ENCODE results near the gene TBX1. TPM values are rescaled to one million over a fixed set of nuclear protein-coding genes. Genes with fewer than 3 reads are reported as not detected.

TBX1 gene
- total RNA-seq, 2 experiments from 2014 or later = not detected

GRCh38 chr22:19748991-19749664 lies 11.4 kb upstream of the TBX1 start:
- no peak for DNase-seq
- Mint-ChIP-seq H3K36me3 (ENCODE audit: low read depth) (no peaks in the 10 kb centered on the region), H3K9me3 (ENCODE audit: low read depth) (no peaks in the 10 kb centered on the region), H3K27ac (no peak overlapping the region), H3K27me3 (peaks cover 4% of the 10 kb centered on the region), H3K4me3 (no peak overlapping the region), H3K4me1 (no peaks in the 10 kb centered on the region)
- ChIA-PET CTCF (interaction anchor here (1.0 kb wide), 1 partner anchor 25 kb away, joined by 4 read pairs; no protein-coding TSS in a partner anchor), POLR2A (no interaction called here)
- intact Hi-C loops (cut with DNase I, micrococcal nuclease) = no loop called here
- ATAC-seq = no peak

GRCh38 chr22:19749876-19750275 lies 10.7 kb upstream of the TBX1 start:
- intact Hi-C loops (cut with DNase I, micrococcal nuclease) = no loop called here
- CTCF ChIA-PET = no interaction called here
- H3K4me1 Mint-ChIP-seq = no peaks in the 10 kb centered on the region
- DNase-seq (no peak), ATAC-seq (no peak)
- no peak overlapping the region for H3K4me3 Mint-ChIP-seq
- no peak overlapping the region for H3K27ac Mint-ChIP-seq
- POLR2A ChIA-PET = no interaction called here
- no peaks in the 10 kb centered on the region for H3K36me3 Mint-ChIP-seq (ENCODE audit: low read depth)
- no peaks in the 10 kb centered on the region for H3K9me3 Mint-ChIP-seq (ENCODE audit: low read depth)
- peaks cover 11% of the 10 kb centered on the region for H3K27me3 Mint-ChIP-seq

- H3K27ac Mint-ChIP-seq = no peak overlapping the region
- H3K36me3 Mint-ChIP-seq (ENCODE audit: low read depth) = no peaks in the 10 kb centered on the region
- ChIA-PET CTCF (interaction anchor here (1.0 kb wide), 1 partner anchor 82 kb away, joined by 3 read pairs; no protein-coding TSS in a partner anchor), POLR2A (no interaction called here)
- peaks cover 2% of the 10 kb centered on the region for H3K4me1 Mint-ChIP-seq
- ATAC-seq (no peak), DNase-seq (no peak)
- peaks cover 16% of the 10 kb centered on the region for H3K27me3 Mint-ChIP-seq
- no peaks in the 10 kb centered on the region for H3K9me3 Mint-ChIP-seq (ENCODE audit: low read depth)
- intact Hi-C loops (cut with DNase I, micrococcal nuclease) = no loop called here
- H3K4me3 Mint-ChIP-seq = no peak overlapping the region
These were observed 9.8 kb upstream of the TBX1 start for GRCh38 chr22:19750507-19751490.

- CTCF ChIA-PET = interaction anchor here (1.0 kb wide), 1 partner anchor 83 kb away, joined by 3 read pairs; no protein-coding TSS in a partner anchor
These were observed 8.9 kb upstream of the TBX1 start for GRCh38 chr22:19751497-19752245.

GRCh38 chr22:19753090-19753842 lies 7.3 kb upstream of the TBX1 start:
- ATAC-seq = no peak
- H3K36me3 Mint-ChIP-seq (ENCODE audit: low read depth) = no peaks in the 10 kb centered on the region
- peaks cover 15% of the 10 kb centered on the region for H3K4me1 Mint-ChIP-seq
- no peak overlapping the region for H3K4me3 Mint-ChIP-seq
- POLR2A ChIA-PET = interaction anchor here (0.7 kb wide), 1 partner anchor 17 kb away, joined by 3 read pairs; no protein-coding TSS in a partner anchor
- CTCF ChIA-PET = interaction anchor here (0.6 kb wide), 2 partner anchors 10 to 164 kb away, joined by 3 to 4 read pairs; no protein-coding TSS in a partner anchor
- no peak overlapping the region for H3K27ac Mint-ChIP-seq
- no peak for DNase-seq
- H3K9me3 Mint-ChIP-seq (ENCODE audit: low read depth) = no peaks in the 10 kb centered on the region
- peaks cover 33% of the 10 kb centered on the region for H3K27me3 Mint-ChIP-seq
- intact Hi-C loops (cut with DNase I, micrococcal nuclease) = no loop called here

More at GRCh38 chr22:19751497-19752245, 8.9 kb upstream of the TBX1 start:
- DNase-seq = no peak
- no peaks in the 10 kb centered on the region for H3K9me3 Mint-ChIP-seq (ENCODE audit: low read depth)
- no peak for ATAC-seq
- no peak overlapping the region for H3K4me3 Mint-ChIP-seq
- no peak overlapping the region for H3K27ac Mint-ChIP-seq
- intact Hi-C loops (cut with DNase I, micrococcal nuclease) = no loop called here
- H3K4me1 Mint-ChIP-seq = peaks cover 9% of the 10 kb centered on the region
- H3K27me3 Mint-ChIP-seq = peaks cover 22% of the 10 kb centered on the region
- POLR2A ChIA-PET = no interaction called here
- H3K36me3 Mint-ChIP-seq (ENCODE audit: low read depth) = no peaks in the 10 kb centered on the region

- H3K36me3 Mint-ChIP-seq (ENCODE audit: low read depth) = no peaks in the 10 kb centered on the region
- no peak for DNase-seq
- peaks cover 35% of the 10 kb centered on the region for H3K27me3 Mint-ChIP-seq
- no peak overlapping the region for H3K27ac Mint-ChIP-seq
- CTCF ChIA-PET = interaction anchor here (0.6 kb wide), 2 partner anchors 9 to 163 kb away, joined by 3 to 4 read pairs; no protein-coding TSS in a partner anchor
- no peak for ATAC-seq
- H3K9me3 Mint-ChIP-seq (ENCODE audit: low read depth) = no peaks in the 10 kb centered on the region
- H3K4me3 Mint-ChIP-seq = no peak overlapping the region
- intact Hi-C loops (cut with DNase I, micrococcal nuclease) = no loop called here
- POLR2A ChIA-PET = no interaction called here
- H3K4me1 Mint-ChIP-seq = peaks cover 15% of the 10 kb centered on the region
These were observed 6.4 kb upstream of the TBX1 start for GRCh38 chr22:19753996-19754700.

GRCh38 chr22:19754701-19755144 lies 5.9 kb upstream of the TBX1 start:
- Mint-ChIP-seq H3K27me3 (peaks cover 39% of the 10 kb centered on the region), H3K27ac (no peak overlapping the region), H3K4me3 (no peak overlapping the region), H3K4me1 (peaks cover 19% of the 10 kb centered on the region), H3K36me3 (ENCODE audit: low read depth) (no peaks in the 10 kb centered on the region), H3K9me3 (ENCODE audit: low read depth) (no peaks in the 10 kb centered on the region)
- intact Hi-C loops (cut with DNase I, micrococcal nuclease) = loop anchor here in 1 of 2 experiments (5.0 kb wide), 1 partner anchor 138 kb away; no protein-coding TSS in a partner anchor
- ChIA-PET POLR2A (no interaction called here), CTCF (no interaction called here)
- DNase-seq (no peak), ATAC-seq (no peak)

- Mint-ChIP-seq H3K4me1 (peaks cover 24% of the 10 kb centered on the region), H3K4me3 (no peak overlapping the region), H3K27ac (no peak overlapping the region), H3K27me3 (peaks cover 44% of the 10 kb centered on the region), H3K9me3 (ENCODE audit: low read depth) (no peaks in the 10 kb centered on the region), H3K36me3 (ENCODE audit: low read depth) (no peaks in the 10 kb centered on the region)
- POLR2A ChIA-PET = no interaction called here
- intact Hi-C loops (cut with DNase I, micrococcal nuclease) = loop anchor here in 1 of 2 experiments (5.0 kb wide), 1 partner anchor 137 kb away; no protein-coding TSS in a partner anchor
- DNase-seq = no peak
- CTCF ChIA-PET = interaction anchor here (2.0 kb wide), 1 partner anchor 25 kb away, joined by 9 read pairs; no protein-coding TSS in a partner anchor
- no peak for ATAC-seq
These were observed 5.3 kb upstream of the TBX1 start for GRCh38 chr22:19755145-19755710.

GRCh38 chr22:19755722-19756287 lies 4.8 kb upstream of the TBX1 start:
- intact Hi-C loops (cut with DNase I, micrococcal nuclease) = loop anchor here in 1 of 2 experiments (1.0 to 5.0 kb wide), 3 partner anchors 31 to 154 kb away; no protein-coding TSS in a partner anchor
- DNase-seq (no peak), ATAC-seq (no peak)
- Mint-ChIP-seq H3K9me3 (ENCODE audit: low read depth) (no peaks in the 10 kb centered on the region), H3K4me3 (no peak overlapping the region), H3K27ac (no peak overlapping the region), H3K27me3 (peaks cover 45% of the 10 kb centered on the region), H3K36me3 (ENCODE audit: low read depth) (no peaks in the 10 kb centered on the region), H3K4me1 (peaks cover 25% of the 10 kb centered on the region)
- ChIA-PET CTCF (interaction anchor here (0.6 to 2.3 kb wide), 11 partner anchors 11 to 198 kb away, joined by 3 to 12 read pairs (median 3); no protein-coding TSS in a partner anchor), POLR2A (interaction anchor here (0.6 kb wide), 1 partner anchor 100 kb away, joined by 3 read pairs; no protein-coding TSS in a partner anchor)

Data from activated CD4-positive, alpha-beta T cell treated with anti-CD3 and anti-CD28 coated beads for 36 hours (primary cell).